WI38 (cell line): ENCODE data around the gene HMCES.
"Not testable (repeated sequence)": the region's sequence is repeated elsewhere in the genome, so short reads cannot be mapped to it uniquely, and the experiment has no call there.

Source experiments
- H3K4me3 ChIP-seq: 2 replicates; pipeline ENCODE4 v1.5.1; 2011; ENCODE audit warnings: low read depth, mild to moderate bottlenecking, control low read depth, low read length
- TF ChIP-seq, protein P1 (sequence below): IDR thresholded peaks from 2 replicates; pipeline ENCODE4 v1.5.1; 2012; ENCODE audit warnings: low read depth, mild to moderate bottlenecking, control low read depth, low read length

Gene HMCES

DNA sequence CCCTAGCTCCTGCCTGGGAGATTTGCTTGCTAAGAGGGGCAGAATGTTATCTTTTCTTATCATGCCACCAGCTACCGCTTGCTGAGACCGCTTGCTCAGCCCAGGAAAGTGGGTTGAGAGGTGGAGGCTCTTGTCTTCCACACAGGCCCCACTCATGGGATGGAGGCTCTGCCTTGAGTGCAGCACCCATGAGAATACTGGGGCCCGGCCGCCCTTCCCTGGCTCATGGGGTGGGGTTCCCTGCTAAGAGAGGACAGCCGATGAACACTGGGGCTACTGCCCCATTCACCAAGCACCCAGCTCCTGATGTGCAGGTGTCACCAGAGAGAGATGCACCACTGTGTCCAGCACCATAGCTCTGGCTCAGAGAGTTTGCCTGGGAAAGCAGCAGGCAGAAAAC lies 55.2 kb downstream of the HMCES start:
- TF ChIP-seq, protein P1, sequence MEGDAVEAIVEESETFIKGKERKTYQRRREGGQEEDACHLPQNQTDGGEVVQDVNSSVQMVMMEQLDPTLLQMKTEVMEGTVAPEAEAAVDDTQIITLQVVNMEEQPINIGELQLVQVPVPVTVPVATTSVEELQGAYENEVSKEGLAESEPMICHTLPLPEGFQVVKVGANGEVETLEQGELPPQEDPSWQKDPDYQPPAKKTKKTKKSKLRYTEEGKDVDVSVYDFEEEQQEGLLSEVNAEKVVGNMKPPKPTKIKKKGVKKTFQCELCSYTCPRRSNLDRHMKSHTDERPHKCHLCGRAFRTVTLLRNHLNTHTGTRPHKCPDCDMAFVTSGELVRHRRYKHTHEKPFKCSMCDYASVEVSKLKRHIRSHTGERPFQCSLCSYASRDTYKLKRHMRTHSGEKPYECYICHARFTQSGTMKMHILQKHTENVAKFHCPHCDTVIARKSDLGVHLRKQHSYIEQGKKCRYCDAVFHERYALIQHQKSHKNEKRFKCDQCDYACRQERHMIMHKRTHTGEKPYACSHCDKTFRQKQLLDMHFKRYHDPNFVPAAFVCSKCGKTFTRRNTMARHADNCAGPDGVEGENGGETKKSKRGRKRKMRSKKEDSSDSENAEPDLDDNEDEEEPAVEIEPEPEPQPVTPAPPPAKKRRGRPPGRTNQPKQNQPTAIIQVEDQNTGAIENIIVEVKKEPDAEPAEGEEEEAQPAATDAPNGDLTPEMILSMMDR, result no peak
- no peak overlapping the region for H3K4me3 ChIP-seq

DNA sequence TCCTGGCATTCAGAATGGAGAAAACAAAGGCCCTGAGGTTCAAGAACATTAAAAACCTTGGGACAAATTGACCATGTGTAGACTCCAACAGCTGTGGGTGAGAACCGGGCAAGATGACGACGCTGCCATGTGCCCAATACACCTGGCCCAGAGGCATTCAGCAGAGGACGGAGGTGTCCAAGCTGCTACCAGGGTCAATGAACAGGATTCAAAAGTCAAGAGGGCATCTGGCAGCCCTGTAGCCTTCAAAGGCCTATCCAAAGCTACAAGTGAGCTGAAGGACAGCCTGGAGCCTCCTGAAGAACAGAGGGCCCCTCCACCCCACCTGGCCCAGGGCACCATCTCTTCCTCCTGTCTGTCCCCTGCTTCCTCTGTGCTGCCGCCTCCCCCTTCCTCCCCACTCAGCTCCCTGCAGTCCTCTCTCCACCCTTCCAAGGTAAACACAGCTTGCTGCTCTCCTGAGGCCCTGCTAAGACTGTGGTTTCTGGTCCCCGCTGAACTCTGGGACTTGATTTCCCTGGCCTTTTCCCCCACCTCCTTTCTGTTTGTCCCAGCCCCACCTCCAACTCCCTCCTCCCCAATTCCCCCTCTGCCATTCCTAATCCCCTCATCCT lies 57.5 kb downstream of the HMCES start:
- TF ChIP-seq, protein P1, result no peak
- H3K4me3 ChIP-seq, result no peak overlapping the region

DNA sequence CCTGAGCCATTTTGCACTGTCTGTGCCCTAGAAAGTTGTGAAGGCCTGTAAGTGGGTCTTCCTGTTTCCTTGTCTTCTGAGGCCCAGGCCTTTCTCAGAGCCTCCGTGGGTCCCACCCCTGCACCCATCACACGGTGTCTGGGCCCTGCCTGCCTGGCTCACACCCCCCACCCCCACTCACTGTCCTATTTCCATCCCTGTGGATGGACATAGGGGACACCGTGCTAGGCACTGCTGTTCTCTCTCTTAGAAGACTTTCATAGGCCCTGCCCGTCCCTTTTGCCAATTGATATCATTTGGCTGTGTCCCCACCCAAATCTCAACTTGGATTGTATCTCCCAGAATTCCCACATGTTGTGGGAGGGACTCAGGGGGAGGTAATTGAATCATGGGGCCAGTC lies 59.0 kb downstream of the HMCES start:
- not testable (repeated sequence) for H3K4me3 ChIP-seq

DNA sequence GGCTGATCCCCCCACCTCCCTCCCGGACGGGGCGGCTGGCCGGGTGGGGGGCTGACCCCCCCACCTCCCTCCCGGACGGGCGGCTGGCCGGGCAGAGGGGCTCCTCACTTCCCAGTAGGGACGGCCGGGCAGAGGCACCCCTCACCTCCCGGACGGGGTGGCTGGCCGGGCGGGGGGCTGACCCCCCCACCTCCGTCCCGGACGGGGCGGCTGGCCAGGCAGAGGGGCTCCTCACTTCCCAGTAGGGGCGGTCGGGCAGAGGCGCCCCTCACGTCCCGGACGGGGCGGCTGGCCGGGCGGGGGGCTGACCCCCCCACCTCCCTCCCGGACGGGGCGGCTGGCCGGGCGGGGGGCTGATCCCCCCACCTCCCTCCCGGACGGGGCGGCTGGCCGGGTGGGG lies 60.5 kb downstream of the HMCES start:
- not testable (repeated sequence) for H3K4me3 ChIP-seq

DNA sequence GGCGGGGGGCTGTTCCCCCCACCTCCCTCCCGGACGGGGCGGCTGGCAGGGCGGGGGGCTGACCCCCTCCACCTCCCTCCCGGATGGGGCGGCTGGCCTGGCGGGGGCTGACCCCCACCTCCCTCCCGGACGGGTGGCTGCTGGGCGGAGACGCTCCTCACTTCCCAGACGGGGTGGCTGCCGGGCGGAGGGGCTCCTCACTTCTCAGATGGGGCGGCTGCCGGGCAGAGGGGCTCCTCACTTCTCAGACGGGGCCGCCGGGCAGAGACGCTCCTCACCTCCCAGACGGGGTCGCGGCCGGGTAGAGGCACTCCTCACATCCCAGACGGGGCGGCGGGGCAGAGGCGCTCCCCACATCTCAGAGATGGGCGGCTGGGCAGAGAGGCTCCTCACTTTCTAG lies 61.2 kb downstream of the HMCES start:
- not testable (repeated sequence) for H3K4me3 ChIP-seq

DNA sequence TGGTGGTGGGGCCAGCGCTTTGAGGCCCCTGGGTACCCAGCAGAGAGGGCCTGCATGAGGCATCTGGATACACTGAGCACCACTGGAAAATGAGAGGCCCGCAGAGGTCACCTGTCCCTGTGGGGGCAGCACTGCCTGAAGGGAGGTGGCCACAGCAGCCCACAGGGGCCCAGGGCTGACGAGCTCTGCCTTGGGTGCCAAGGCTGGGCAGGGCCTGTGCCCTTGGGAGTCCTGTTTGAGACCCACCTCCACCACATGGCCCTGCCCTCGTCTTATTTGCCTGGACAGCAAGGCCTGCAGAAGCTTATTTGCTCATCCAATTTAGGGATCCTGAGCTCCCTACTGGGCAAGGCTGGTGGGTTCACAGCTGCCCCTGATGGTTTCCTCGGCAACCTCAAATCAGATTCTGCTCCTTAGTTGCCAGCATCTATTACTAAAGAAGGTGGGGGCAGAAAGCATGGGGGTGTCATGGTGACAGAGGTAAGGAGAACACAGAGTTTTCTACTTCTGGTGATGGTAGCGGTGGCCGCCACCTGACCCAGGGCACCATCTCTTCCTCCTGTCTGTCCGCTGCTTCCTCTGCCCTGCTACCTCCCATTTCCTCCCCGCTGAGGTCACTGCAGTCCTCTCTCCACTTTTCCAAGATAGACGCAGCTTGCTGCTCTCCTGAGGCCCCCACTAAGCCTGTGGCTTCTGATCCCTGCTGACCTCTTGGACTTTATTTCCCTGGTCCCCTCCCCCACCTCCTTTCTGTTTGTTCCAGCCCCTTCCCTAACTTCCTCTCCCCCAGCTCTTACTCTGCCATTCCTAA lies 62.9 kb downstream of the HMCES start:
- TF ChIP-seq, protein P1, result no peak
- no peak overlapping the region for H3K4me3 ChIP-seq

DNA sequence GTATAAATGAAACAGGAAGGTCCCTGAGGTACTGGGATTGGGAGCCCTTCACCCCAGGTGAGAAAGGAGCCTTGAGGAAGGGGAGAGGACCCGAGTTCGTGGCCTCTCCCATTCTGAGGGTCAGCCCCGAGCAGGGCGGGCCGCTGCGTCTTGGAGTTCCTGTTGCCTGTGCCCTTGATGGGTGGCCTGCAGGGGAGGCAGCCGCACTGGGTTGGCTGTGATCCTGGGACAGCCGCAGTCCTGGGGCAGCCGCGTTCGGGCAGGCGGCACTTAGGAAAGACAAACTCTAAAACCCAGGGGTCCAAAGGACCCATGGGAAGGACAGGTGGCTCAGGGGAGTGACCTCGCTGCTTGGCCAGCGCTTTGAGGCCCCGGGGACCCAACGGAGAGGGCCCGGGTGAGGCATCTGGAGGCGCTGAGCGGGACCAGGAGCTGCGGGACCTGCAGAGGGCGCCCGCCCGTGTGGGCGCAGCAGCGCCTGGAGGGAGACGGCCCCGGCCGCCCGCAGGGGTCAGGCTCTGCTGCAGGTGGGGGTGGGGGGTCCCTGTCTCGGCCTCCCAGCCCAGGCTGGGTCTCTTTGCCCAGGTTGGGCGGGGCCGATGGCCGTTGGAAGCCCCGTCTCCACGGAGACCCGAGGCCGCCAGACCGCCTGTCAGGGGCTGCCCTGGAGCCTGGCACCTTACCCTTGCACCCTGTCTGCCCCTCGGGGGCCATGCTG lies 65.1 kb downstream of the HMCES start:
- H3K4me3 ChIP-seq, result no peak overlapping the region
- TF ChIP-seq, protein P1, result peak; percentile 44

DNA sequence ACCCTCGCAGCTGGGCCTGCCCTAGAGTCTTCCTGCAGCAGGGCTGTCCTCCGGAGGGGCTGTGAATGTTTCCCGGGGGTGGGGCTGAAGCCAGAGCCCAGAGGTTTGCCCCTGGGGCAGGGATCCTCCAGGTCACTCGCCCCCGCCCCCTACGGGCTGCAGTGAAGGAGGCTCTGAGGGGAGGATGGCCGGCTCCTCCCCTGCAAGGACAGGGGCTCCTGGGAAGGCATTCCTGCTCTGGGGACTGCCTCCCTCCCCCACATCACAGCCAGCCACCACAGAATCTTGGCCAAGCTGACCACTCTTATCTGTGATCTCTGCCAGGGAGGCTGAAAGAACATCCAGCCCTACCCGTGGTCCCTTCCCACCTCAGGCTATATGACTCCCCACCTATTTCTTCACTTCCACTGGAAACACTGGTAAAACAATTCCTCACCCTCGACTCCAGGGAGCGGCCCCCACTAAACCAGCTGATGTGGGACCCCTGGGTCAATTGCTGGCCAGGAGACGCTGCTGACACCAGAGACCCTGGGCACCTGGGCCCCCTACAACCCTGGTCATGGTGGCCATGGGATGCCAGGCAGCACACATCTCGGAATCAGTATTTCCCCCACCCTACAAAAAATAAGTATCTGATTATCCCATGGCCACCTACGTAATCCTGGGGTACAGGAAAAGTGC lies 66.0 kb downstream of the HMCES start:
- TF ChIP-seq, protein P1, result no peak
- no peak overlapping the region for H3K4me3 ChIP-seq
